HG03378 (cell line): ENCODE data around the gene FBXL2.

Source experiments
- ATAC-seq: cut with Tn5 transposase; IDR thresholded peaks from one replicate; pipeline ENCODE4 v1.9.1; 2021; ENCODE audit warnings: mild to moderate bottlenecking, moderate library complexity; ENCODE audit not compliant: unreplicated experiment

FBXL2 gene, protein sequence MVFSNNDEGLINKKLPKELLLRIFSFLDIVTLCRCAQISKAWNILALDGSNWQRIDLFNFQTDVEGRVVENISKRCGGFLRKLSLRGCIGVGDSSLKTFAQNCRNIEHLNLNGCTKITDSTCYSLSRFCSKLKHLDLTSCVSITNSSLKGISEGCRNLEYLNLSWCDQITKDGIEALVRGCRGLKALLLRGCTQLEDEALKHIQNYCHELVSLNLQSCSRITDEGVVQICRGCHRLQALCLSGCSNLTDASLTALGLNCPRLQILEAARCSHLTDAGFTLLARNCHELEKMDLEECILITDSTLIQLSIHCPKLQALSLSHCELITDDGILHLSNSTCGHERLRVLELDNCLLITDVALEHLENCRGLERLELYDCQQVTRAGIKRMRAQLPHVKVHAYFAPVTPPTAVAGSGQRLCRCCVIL

DNA sequence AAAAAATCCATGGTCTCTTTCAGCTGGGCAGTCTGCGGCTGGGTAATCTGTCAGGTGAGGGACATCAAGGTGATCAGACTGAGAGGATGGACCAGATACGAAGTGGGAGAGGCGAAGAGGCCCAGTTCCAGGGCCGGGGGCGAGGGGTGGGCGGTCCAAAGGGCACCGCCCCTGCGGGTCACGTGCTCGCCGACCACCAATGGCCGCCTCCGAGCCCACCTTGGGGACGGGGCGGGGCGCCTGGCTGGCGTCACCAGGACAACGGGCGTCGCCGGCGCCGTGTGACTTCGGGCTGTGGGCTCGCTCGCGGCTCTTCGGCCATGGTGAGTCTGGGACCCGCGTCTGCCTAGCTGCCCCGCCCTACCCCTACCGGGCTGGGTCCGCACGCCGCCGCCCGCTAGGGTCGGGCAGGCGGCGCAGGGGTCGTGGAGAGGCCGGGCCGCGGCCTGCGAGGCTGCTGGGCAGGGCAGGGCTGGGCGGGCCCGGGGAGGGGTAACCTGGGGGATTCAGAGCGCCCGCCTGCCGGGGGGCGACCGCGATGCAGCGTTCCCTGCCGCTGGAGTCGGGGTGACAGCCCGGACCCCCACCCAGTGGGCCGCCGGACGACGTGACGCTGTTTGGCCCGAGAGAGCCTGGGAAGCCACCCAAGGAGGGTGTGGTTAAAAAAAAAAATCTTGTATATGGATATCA, at the start of gene FBXL2:
Gene FBXL2 (plus strand): TSS at position 250 of the 690 bp plus-strand sequence. CDS start 71 bp downstream, at position 321.
- ATAC-seq = no peak

DNA sequence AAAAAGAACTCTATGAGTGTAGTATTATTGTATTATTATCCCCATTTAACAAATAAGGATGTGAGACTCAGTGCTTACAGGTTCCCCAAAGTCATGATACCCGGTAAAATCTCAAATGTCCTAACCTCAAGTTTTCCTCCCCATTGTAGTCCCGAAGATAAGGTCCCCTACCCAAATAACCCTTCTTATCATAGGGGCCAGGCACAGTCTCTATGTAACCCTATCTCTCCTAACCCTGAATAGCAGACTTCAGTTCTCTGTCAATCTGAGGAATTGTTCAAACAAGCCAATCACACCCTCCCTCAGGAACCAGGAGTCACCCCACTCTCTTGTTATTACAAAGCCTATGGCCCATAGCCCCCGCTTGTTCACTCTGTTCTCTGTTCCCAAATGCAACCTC, 48.2 kb upstream of the FBXL2 start:
- no peak for ATAC-seq

DNA sequence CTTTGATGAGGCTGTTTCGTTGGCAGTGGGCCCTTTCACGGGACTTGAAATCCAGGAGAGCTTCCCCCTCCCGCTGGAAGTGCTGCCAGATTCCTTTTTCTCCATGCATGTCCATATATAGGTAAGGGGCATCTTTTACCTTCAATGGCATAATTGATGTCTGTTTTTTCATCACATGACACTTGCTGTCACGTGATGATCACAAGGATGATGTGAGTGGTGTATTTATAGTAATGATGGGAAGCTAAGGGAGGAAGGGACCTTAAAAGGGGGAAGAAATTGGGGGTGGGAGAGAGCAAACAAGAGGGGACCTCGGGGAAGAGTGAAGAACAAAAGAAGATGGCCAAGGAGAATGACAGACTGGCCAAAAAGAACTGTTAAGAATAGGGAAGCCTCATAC, 47.3 kb upstream of the FBXL2 start:
- ATAC-seq = no peak

- ATAC-seq = no peak
Measured at GRCh38 chr3:33231756-33232465, 45.3 kb upstream of the FBXL2 start.

DNA sequence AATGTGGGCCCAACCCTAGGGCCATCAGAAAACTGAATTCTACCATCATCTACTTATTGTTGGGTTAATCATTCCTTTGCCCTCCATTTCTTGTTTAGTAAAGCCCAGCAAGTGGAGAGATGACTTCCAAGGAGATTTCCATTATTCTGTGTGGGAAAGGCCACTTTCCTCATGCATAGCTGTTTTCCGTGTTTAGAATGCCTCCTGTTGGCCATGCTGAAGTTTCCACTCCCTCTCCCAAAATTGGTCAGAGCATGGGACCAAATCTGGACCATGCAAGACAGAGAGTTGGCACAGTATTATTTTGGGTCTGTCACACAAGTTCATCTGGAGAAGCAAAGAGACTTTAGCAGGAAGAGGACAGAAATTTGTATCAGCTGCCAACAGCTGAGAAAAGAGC, 43.4 kb upstream of the FBXL2 start:
- no peak for ATAC-seq

- ATAC-seq = no peak
Measured at GRCh38 chr3:33236005-33236404, 41.2 kb upstream of the FBXL2 start.

- no peak for ATAC-seq
Measured at GRCh38 chr3:33237439-33237838, 39.8 kb upstream of the FBXL2 start.

GRCh38 chr3:33238923-33239322, 38.3 kb upstream of the FBXL2 start:
- no peak for ATAC-seq

DNA sequence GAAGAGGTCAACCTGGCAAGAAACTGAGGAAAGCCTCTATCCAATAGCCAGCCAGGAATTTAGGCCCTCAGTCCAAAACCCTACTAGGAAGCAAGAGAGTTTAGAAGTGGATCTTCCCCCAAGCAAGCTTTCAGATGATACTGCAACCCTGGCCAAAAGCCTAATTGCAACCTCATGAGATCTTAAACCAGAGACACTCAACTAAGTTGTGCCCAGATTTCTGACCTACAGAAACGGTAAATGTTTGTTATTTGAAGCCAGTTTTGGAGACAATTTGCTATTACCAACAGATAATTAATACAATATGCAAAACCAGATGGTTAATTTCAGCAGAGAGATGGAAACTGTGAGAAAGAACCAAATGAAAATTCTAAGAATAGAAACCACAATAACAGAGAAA, 37.0 kb upstream of the FBXL2 start:
- no peak for ATAC-seq

DNA sequence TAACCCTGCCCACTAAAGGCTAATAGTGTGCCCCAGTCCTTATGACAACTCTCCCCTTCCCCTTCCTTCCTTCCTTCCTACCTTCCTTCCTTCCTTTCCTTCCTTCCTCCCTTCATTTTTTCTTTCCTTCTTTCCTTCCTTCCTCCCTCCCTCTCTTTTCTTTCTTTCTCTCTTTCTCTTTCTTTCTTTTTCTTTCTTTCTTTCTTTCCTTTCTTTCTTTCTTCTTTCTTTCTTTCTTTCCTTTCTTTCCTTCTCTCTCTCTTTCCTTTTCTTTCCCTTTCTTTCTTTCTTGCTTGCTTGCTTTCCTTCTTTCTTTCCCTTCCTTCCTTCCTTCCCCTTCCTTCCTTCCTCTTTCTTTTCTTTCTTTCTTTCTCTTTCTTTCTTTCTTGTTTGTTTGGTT, 30.5 kb upstream of the FBXL2 start:
- no peak for ATAC-seq

DNA sequence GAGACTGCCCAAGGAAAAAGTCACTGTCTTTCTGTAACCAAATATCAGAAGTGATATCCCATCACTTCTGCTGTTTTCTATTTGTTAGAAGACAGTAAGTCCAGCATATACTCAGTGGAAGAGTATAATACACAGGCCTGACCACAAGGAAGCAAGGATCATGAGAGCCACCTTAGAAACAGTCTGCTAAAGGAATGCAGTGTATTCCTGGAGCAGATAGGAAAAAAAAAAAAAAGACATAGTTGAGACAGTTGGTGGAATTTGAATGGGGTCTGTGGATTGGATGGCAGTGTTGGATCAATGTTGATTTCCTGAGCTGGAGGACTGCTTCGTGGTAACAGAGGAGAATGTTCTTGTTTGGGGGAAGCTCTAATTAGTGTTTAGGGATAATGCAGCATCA, 26.5 kb upstream of the FBXL2 start:
- no peak for ATAC-seq

- ATAC-seq = no peak
Measured at GRCh38 chr3:33256249-33256648, 21.0 kb upstream of the FBXL2 start.

DNA sequence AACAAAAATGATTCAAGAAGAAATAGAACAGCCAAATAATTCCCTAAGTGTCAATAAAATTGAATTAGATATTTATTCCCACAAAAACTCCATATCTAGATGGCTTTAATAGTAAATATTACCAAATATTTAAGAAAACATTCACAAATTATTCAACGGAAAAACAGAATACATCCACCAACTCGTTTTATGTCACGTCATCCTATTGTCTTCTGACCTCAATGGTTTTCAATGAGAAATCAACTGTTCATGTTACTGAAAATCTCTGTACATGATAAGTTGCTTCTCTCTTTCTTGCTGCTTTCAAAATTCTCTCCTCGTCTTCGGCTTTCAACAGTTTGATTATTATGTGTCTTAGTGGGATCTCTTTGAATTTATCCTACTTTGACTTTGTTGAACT, 17.1 kb upstream of the FBXL2 start:
- no peak for ATAC-seq

DNA sequence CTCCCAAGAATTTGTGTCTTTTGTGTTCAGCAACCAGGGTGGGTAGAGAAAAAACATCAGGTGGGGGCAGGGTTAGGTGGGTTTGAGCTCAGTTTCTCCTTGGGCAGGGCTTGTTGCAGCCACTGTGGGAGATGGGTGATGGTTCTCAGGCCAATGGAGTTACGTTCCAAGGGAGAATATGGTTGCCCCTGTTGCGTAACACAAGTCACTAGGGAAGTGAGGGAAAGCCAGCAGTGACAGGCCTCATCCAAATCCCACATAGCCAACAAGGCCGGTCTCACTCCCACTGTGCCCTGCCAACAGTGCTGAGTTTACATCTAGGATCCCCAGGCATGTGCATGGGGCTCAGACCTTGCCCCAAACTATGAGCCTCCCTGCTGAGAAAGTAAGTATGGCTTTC, 7.9 kb upstream of the FBXL2 start:
- no peak for ATAC-seq

DNA sequence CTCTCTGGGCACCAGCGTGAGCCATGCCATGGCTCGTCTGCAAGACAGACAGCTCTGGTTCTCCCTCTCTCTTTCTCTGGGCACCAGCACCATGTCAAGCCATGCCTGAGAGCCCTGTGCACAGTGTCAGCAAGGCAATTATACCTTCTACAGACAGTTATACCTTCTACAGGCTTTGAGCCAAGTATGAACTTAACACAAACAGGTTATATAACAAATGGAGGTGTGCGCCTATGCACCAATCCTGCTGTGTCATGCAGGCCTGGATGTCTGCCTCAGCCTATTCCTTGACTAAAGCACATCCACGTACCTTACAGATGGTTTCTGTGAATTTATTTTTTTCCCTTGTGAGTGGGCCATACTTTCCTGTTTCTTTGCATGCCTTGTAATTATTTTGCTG, 5.9 kb upstream of the FBXL2 start:
- no peak for ATAC-seq

DNA sequence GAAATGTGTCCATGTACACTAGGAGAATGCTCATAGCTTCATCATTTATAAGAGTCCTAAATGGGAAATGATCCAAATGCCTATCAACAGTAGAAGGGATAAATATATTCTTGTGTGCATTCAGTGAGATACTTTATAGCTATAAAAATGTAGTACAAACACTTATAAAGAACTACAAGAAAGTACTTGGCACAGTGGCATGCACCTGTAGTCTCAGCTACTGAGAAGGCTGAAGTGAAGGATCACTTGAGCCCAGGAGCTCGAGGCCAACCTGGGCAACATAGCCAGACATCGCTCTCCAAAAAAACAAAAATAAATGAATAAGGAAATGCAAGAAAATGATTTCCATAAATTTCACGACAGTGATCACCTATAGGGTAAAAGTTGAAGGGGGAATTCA, 3.6 kb upstream of the FBXL2 start:
- no peak for ATAC-seq

- no peak for ATAC-seq
Measured at GRCh38 chr3:33278163-33278562, 921 bp downstream of the FBXL2 start.

DNA sequence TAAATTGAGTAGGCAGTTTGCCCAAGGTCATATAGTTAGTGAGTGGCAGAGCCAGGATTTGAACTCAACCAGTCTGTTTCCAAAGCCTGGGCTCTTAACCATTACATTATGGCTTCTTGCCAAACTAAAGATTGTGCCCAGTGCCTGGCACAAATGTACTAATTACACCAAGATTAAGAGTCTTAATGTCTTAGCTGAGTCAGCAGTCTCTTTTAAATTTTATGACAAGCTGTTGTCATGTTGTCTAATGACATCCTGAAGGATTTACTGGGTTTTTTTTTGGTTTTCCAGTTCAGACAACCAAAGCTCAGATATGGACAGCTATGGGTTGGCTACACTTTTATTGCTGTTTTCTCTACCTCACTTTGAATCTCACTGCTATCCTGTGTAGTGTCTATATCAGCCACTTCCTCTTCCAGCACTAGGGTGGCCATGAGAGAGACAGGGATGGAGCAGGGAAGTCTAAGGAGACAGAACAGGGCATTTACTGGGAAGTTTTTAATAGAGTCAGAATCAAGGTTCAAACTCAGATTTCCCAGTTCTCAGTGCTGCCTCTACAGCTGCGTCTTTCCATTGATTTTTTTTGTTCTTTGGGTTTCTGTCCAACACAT, 10.5 kb downstream of the FBXL2 start:
- ATAC-seq = no peak

GRCh38 chr3:33299395-33300081, 22.3 kb downstream of the FBXL2 start:
- no peak for ATAC-seq

DNA sequence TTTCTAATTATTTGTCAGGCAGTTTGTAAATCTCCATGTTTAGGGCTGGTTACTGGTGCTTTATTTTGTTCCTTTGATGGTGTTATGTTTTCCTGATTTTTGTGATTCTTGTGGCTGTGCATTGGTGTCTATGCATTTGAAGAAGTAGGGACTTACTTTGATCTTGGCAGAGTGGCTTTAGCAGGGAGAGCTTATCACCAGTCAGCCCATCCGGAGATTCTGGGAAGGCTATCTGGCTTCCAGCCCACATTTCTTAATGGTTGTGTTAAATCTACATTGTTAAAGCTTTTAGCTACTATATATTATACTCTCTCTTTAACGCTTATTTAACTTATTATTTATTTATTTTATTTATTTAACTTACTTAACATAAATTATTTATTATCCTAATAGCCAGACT, 35.1 kb downstream of the FBXL2 start:
- no peak for ATAC-seq

GRCh38 chr3:33313331-33313730, 36.1 kb downstream of the FBXL2 start:
- ATAC-seq = no peak
